Measurements from ENCODE around the gene CHP1. TPM values are rescaled to one million over a fixed set of nuclear protein-coding genes. Genes with fewer than 3 reads are reported as not detected.

CHP1 gene
- total and polyA plus RNA-seq, 2 experiments from 2014 or later: 85.5 to 86.2 TPM

DNA sequence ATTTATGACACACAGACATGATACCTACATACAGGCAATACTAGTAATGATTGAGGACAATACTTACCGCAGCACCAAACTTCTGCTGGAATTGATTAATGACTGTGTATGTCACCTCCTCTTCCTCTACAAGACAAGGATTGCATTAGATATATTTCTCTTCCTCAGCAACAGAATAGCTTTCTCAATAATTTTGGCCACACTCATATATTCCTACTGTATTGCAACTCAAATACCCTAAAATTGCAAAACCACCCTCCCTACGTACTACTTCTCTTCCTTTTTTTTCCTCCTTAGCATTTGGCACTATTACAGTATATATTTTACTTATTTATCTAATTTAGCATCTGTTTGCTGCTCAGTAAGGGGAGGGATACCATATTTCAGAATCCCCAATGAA lies 15.4 kb upstream of the CHP1 start:
- Histone ChIP-seq H3K36me3 (ENCODE audit: low read depth) (no peaks in the 10 kb centered on the region), H3K27ac (no peak overlapping the region), H4K20me1 (ENCODE audit: insufficient read depth) (no peaks in the 10 kb centered on the region), H3K4me1 (ENCODE audit: insufficient read depth) (no peaks in the 10 kb centered on the region), H3F3A (ENCODE audit: insufficient read depth) (no peaks in the 10 kb centered on the region), H3K9me3 (ENCODE audit: low read depth) (no peaks in the 10 kb centered on the region), H2AFZ (no peak overlapping the region), H3K4me2 (ENCODE audit: unreplicated experiment) (no peak overlapping the region), H3K9ac (no peak overlapping the region), H3K4me3 (no peak overlapping the region), H3K79me2 (ENCODE audit: insufficient read depth) (no peaks in the 10 kb centered on the region), H3K9me2 (ENCODE audit: insufficient read depth) (no peaks in the 10 kb centered on the region), H3K27me3 (replicated peaks; ENCODE audit: insufficient read depth) (peaks cover 19% of the 10 kb centered on the region)
- 52 to 72% methylated on average over 2 of the region's 2 CpGs for WGBS, 2 experiments (ENCODE audit: low coverage in 1 of 2, low lambda C conversion rate in 2 of 2, missing lambda C conversion rate in 2 of 2)
- DNase-seq: no peak
- TF ChIP-seq EZH2phosphoT487 (IDR thresholded peaks at IDR 0.05; ENCODE audit: insufficient read depth, low read depth) (no peak), EZH2 (IDR thresholded peaks at IDR 0.05; ENCODE audit: insufficient read depth, poor library complexity, severe bottlenecking) (no peak)
- in situ Hi-C loops (cut with MboI): no loop called here

DNA sequence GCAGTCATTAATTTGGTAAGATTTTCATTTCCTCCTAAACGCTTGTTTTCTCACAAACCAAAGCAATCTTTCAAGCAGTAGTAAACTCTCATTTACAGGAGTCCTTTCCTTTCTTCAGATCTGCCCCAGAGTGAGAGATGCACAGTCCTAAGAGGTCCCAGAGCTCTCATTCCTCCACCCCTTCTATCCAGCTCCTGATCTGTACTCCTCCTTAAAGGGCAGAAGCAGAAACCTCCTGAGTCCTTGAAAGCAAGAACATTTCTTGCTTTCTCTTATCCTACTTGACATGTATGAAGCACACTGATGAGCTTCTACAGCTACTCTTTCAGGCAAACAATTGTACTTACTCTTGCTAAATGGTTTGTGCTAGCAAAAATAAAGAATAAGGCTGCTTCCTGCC lies 12.2 kb upstream of the CHP1 start:
- in situ Hi-C loops (cut with MboI): no loop called here
- H3K4me3 ChIP-seq: no peak overlapping the region
- no peak overlapping the region for H3K4me2 ChIP-seq (ENCODE audit: unreplicated experiment)
- H2AFZ ChIP-seq: no peak overlapping the region
- TF ChIP-seq EZH2phosphoT487 (IDR thresholded peaks at IDR 0.05; ENCODE audit: insufficient read depth, low read depth): no peak
- TF ChIP-seq EZH2 (IDR thresholded peaks at IDR 0.05; ENCODE audit: insufficient read depth, poor library complexity, severe bottlenecking): no peak
- H3K9me2 ChIP-seq (ENCODE audit: insufficient read depth): no peaks in the 10 kb centered on the region
- H3K36me3 ChIP-seq (ENCODE audit: low read depth): no peaks in the 10 kb centered on the region
- no peak overlapping the region for H3K27ac ChIP-seq
- no peaks in the 10 kb centered on the region for H3F3A ChIP-seq (ENCODE audit: insufficient read depth)
- H3K27me3 ChIP-seq (replicated peaks; ENCODE audit: insufficient read depth): peaks cover 23% of the 10 kb centered on the region
- no peaks in the 10 kb centered on the region for H3K79me2 ChIP-seq (ENCODE audit: insufficient read depth)
- no peak for DNase-seq
- WGBS, 2 experiments (ENCODE audit: low coverage in 1 of 2, low lambda C conversion rate in 2 of 2, missing lambda C conversion rate in 2 of 2): 3 to 5% methylated on average over 1 of the region's 1 CpG
- no peaks in the 10 kb centered on the region for H3K4me1 ChIP-seq (ENCODE audit: insufficient read depth)
- H4K20me1 ChIP-seq (ENCODE audit: insufficient read depth): no peaks in the 10 kb centered on the region
- H3K9me3 ChIP-seq (ENCODE audit: low read depth): no peaks in the 10 kb centered on the region
- H3K9ac ChIP-seq: no peak overlapping the region

DNA sequence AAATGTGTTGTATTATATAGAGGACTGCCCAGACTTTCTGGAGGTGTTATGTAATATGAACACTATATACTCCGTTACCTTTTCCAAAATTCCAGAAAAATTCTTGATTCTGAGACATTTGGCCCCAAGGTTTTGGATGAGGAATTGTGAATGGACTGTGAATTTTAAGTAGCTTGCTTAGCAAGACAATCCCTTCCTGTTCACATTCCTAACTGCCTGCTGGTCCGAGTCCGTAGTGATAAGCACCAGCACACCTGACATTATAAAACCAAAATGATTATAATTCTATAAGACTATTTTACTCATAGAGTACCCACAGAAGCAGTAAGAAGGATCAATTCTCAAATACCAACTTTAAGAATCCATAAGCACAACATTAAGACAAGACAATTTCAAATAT lies 11.7 kb upstream of the CHP1 start:
- Histone ChIP-seq H3K79me2 (ENCODE audit: insufficient read depth) (no peaks in the 10 kb centered on the region), H3K9me2 (ENCODE audit: insufficient read depth) (no peaks in the 10 kb centered on the region), H3K4me2 (ENCODE audit: unreplicated experiment) (no peak overlapping the region), H2AFZ (no peak overlapping the region), H3K36me3 (ENCODE audit: low read depth) (no peaks in the 10 kb centered on the region), H4K20me1 (ENCODE audit: insufficient read depth) (no peaks in the 10 kb centered on the region), H3K27me3 (replicated peaks; ENCODE audit: insufficient read depth) (peaks cover 23% of the 10 kb centered on the region), H3F3A (ENCODE audit: insufficient read depth) (no peaks in the 10 kb centered on the region), H3K4me1 (ENCODE audit: insufficient read depth) (no peaks in the 10 kb centered on the region), H3K27ac (no peak overlapping the region), H3K9me3 (ENCODE audit: low read depth) (no peaks in the 10 kb centered on the region), H3K9ac (no peak overlapping the region), H3K4me3 (no peak overlapping the region)
- WGBS, 2 experiments (ENCODE audit: low coverage in 1 of 2, low lambda C conversion rate in 2 of 2, missing lambda C conversion rate in 2 of 2): 34 to 35% methylated on average over 3 of the region's 3 CpGs
- in situ Hi-C loops (cut with MboI): no loop called here
- TF ChIP-seq EZH2phosphoT487 (IDR thresholded peaks at IDR 0.05; ENCODE audit: insufficient read depth, low read depth) (no peak), EZH2 (IDR thresholded peaks at IDR 0.05; ENCODE audit: insufficient read depth, poor library complexity, severe bottlenecking) (no peak)
- no peak for DNase-seq

DNA sequence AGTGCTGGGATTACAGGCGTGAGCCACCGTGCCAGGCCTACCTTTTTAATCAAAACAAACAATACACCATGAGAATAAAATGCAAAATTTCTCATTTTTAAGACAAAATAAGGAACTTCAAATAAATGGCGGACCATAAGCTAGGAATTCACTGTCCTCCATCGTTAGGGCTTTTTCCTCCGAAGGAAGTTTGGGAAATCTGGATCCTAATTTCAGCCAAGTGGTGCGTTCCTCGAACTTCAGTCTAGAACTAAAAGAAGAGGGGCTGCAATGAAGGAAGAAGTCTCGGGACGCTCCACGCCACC lies 771 bp upstream of the CHP1 start:
- H3K4me3 ChIP-seq: peak overlapping the region; percentile 96
- no peak overlapping the region for H3K27ac ChIP-seq
- no peak for TF ChIP-seq EZH2phosphoT487 (IDR thresholded peaks at IDR 0.05; ENCODE audit: insufficient read depth, low read depth)
- no peak for TF ChIP-seq EZH2 (IDR thresholded peaks at IDR 0.05; ENCODE audit: insufficient read depth, poor library complexity, severe bottlenecking)
- H3K9me2 ChIP-seq (ENCODE audit: insufficient read depth): no peaks in the 10 kb centered on the region
- no peaks in the 10 kb centered on the region for H3K36me3 ChIP-seq (ENCODE audit: low read depth)
- in situ Hi-C loops (cut with MboI): no loop called here
- peaks cover 20% of the 10 kb centered on the region for H3K4me1 ChIP-seq (ENCODE audit: insufficient read depth)
- peak overlapping the region; percentile 93 for H2AFZ ChIP-seq
- H3F3A ChIP-seq (ENCODE audit: insufficient read depth): peaks cover 21% of the 10 kb centered on the region; the same call in 1 of the 2 replicates
- no peaks in the 10 kb centered on the region for H3K9me3 ChIP-seq (ENCODE audit: low read depth)
- 28 to 29% methylated on average over 10 of the region's 10 CpGs for WGBS, 2 experiments (ENCODE audit: low coverage in 1 of 2, low lambda C conversion rate in 2 of 2, missing lambda C conversion rate in 2 of 2)
- H3K79me2 ChIP-seq (ENCODE audit: insufficient read depth): peaks cover 40% of the 10 kb centered on the region
- 0 out of 2 replicates have a peak, but pooled peaks cover 4% of the 10 kb centered on the region for H4K20me1 ChIP-seq (ENCODE audit: insufficient read depth)
- H3K27me3 ChIP-seq (replicated peaks; ENCODE audit: insufficient read depth): no peaks in the 10 kb centered on the region
- H3K4me2 ChIP-seq (ENCODE audit: unreplicated experiment): peak overlapping the region; percentile 77
- no peak for DNase-seq
- H3K9ac ChIP-seq: peak overlapping the region; percentile 91
